ENCODE measurements around the gene MSMB.
"Not testable (repeated sequence)": the region's sequence is repeated elsewhere in the genome, so short reads cannot be mapped to it uniquely, and the experiment has no call there.

The MSMB gene

DNA sequence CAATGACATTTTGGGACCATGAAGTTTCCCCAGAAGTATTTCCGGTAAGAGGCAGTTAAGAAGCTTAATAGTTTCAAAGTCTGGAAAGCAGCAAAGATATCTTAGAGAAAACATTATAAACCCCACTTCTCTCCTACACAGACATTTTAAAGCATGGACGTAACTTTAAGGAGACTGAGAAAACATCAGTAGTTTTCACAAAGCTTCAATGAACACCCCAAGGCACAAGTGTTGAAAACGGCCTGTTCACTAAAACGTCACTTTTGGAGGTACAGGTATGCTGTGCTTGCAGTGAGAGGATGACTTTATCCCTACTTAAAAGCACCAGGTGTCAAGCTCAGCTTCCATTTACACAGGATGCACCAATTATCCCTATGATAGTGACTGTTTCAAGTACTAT, 40.7 kb downstream of the MSMB start:
- no peak overlapping the region for H3K4me3 ChIP-seq (ENCODE audit: low read depth, low read length)
- TF ChIP-seq, protein P1, sequence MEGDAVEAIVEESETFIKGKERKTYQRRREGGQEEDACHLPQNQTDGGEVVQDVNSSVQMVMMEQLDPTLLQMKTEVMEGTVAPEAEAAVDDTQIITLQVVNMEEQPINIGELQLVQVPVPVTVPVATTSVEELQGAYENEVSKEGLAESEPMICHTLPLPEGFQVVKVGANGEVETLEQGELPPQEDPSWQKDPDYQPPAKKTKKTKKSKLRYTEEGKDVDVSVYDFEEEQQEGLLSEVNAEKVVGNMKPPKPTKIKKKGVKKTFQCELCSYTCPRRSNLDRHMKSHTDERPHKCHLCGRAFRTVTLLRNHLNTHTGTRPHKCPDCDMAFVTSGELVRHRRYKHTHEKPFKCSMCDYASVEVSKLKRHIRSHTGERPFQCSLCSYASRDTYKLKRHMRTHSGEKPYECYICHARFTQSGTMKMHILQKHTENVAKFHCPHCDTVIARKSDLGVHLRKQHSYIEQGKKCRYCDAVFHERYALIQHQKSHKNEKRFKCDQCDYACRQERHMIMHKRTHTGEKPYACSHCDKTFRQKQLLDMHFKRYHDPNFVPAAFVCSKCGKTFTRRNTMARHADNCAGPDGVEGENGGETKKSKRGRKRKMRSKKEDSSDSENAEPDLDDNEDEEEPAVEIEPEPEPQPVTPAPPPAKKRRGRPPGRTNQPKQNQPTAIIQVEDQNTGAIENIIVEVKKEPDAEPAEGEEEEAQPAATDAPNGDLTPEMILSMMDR (IDR thresholded peaks at IDR 0.05; ENCODE audit: borderline replicate concordance, insufficient read depth, low read depth, low read length): no peak

DNA sequence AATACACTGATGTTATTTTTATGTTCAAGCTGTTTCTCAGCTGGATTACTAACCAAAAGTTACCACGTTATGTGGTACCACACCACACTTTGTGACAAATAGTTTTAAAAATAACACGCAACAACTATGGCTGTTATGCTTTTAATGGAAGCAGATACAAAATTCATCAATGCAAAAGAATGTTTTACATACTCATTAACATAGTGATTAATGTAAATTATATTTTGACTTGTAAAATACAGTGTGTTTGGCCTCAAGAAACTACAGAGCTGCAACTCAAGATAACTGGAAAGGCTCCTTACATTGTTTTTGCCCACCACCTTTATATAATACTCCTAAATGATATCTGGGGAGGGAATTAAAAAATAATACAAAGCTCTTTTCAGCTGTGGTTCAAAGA, 41.1 kb downstream of the MSMB start:
- no peak overlapping the region for H3K4me3 ChIP-seq (ENCODE audit: low read depth, low read length)
- TF ChIP-seq, protein P1 (IDR thresholded peaks at IDR 0.05; ENCODE audit: borderline replicate concordance, insufficient read depth, low read depth, low read length): no peak

DNA sequence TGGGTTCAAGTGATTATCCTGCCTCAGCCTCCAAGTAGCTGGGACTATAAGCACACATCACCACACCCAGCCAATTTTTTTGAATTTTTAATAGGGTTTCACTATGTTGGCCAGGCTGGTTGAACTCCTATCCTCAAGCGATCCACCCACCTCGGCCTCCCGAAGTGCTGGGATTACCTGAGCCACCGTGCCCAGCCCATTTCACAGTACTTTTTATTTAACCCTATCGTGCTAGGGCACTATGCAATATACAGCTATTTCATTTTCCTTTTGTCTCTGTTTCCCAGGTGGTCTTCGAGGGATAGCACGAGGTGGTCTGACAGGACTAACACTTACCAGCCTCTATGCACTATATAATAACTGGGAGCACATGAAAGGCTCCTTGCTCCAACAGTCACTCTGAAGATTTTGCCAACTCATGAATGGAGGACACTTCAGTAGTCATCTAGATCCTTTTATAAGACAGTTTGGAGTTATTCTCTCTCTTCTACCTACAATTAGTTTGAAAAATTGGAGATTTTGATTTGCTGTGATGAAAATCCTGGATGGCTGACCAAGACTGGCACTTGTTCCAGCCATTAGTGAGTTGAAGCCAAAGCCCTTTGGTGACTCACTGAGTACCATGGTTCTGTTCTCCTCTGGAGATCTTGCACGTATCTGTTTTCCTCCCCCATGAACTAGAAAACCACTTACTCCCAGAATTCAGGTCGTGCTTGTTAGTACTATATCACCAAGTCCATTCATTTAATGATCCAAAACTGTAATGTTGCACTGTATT, 43.0 kb downstream of the MSMB start:
- H3K4me3 ChIP-seq (ENCODE audit: low read depth, low read length): no peak overlapping the region
- TF ChIP-seq, protein P1 (IDR thresholded peaks at IDR 0.05; ENCODE audit: borderline replicate concordance, insufficient read depth, low read depth, low read length): no peak

DNA sequence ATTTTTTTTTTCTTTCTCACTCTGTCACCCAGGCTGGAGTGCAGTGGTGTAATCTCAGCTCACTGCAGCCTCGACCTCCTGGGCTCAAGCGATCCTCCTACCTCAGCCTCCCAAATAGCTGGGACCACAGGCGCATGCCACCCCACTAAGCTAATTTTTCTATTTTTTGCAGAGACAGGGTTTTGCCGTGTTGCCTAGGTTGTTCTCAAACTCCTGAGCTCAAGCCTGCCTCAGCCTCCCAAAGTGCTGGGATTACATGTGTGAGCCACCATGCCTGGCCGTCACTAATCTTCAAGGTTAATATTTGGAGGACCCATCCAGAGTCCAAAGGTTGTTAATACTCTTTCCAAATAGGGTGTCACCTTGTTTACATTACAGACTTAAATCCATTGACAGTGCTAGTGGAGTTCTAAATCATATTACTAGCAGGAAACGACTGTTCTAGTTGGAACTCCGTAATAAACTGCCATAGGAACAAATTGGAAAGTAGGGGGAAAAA, 43.8 kb downstream of the MSMB start:
- not testable (repeated sequence) for H3K4me3 ChIP-seq (ENCODE audit: low read depth, low read length)

DNA sequence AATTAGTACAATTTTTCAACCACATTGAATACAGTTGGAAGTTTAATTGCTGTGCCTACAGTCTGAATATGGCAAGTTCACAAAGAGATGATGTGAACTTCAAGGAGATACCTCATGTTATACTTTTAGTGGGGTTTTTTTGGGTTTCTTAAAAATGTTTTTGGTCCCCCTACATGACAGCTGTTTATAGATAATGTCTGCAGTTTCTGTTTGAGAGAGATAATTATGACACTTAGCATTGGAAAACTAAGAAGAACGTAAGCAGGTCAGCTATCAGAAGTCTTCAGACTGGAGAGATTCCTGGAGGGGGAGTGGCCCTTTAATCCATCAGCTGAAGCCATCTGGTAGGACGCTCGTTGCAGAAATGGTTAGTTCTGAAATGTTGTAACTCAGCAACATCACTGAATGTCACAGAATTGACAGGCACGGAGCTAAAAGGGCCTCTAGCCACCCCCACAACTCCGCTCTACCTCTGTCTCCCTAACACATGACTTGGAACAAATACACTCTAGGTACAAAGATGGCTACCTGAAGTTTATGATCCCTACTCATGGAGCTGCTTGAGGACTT, 44.8 kb downstream of the MSMB start:
- no peak overlapping the region for H3K4me3 ChIP-seq (ENCODE audit: low read depth, low read length)
- TF ChIP-seq, protein P1 (IDR thresholded peaks at IDR 0.05; ENCODE audit: borderline replicate concordance, insufficient read depth, low read depth, low read length): no peak

DNA sequence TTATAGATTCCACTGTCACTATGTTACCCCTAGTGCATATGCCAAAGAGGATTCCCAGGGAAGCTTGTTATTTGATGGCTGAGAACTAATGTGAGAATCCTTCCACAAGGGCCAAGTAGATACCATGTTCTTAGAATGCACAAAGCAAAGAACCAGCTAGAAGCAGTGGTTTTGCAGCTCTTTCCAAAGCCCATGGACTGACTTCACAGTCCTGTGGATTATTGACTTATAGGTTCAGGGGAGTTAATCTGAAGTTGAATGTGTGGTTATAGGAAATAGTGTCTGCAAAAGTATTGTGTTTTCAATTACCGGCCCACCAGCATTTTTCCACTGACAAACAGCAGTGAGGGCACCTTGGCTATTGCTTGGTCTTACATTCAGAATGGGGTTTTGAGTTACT, 45.5 kb downstream of the MSMB start:
- TF ChIP-seq, protein P1 (IDR thresholded peaks at IDR 0.05; ENCODE audit: borderline replicate concordance, insufficient read depth, low read depth, low read length): no peak
- no peak overlapping the region for H3K4me3 ChIP-seq (ENCODE audit: low read depth, low read length)

DNA sequence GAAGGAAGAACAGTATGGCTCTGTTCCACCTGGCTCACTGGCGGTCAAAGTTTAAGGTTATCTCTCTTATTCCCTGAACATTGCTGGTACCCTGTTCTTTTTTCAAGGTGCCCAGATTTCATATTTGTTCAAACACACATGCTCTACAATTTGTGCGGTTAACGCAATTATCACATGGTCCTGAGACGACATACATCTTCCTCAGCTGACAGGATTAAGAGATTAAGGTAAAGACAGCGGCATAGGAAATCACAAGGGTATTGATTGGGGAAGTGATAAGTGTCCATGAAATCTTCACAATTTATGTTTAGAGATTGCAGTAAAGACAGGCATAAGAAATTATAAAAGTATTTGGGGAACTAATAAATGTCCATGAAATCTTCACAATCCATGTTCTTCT, 46.1 kb downstream of the MSMB start:
- H3K4me3 ChIP-seq (ENCODE audit: low read depth, low read length): not testable (repeated sequence)

DNA sequence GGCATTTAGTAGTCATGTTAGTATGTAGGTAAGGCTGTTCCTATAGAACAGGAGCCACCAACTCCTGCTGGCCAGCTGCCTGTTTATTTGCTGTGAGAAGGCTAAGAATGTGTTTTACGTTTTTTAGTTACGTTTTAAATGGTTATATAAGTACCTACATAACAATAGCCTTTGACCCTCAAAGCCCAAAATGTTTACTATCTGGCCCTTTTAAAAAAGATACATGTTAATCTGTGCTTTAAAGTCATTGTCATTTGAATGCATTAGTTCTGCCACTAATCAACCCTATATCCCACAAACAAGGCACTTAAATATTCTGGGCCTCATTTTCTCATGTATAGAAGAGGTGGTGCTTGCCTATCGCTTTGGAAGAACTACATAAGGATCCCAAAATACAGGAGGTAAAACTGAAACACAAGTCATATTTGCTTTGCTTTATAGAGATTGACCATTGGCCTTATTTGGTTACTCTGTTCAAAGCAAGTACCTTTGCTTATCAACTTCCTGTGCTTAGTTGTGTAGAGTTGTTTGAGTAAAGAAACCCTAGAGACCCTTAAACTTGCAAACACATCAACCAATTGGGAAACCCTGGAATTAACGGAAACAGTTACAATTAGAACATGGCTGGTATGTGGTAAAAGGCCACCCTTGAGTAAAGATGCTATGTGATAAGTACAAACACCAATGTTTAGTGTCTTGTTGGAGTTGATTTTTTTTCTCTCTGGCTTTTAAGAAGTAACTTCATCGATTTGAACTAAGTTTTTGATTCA, 47.9 kb downstream of the MSMB start:
- H3K4me3 ChIP-seq (ENCODE audit: low read depth, low read length): no peak overlapping the region
- TF ChIP-seq, protein P1 (IDR thresholded peaks at IDR 0.05; ENCODE audit: borderline replicate concordance, insufficient read depth, low read depth, low read length): no peak

Data from GM12875 (cell line).